GM19023 (cell line): ENCODE measurements around the gene ANKS1B.
"Not testable (repeated sequence)": the region's sequence is repeated elsewhere in the genome, so short reads cannot be mapped to it uniquely, and the experiment has no call there.

ENCODE experiments used
- ATAC-seq: cut with Tn5 transposase; IDR thresholded peaks from one replicate; pipeline ENCODE4 v1.9.1; 2021; ENCODE audit warnings: mild to moderate bottlenecking, moderate library complexity; ENCODE audit not compliant: unreplicated experiment

The ANKS1B gene

GRCh38 chr12:99709619-99710018 lies 275.1 kb downstream of the ANKS1B start:
- ATAC-seq, result no peak

DNA sequence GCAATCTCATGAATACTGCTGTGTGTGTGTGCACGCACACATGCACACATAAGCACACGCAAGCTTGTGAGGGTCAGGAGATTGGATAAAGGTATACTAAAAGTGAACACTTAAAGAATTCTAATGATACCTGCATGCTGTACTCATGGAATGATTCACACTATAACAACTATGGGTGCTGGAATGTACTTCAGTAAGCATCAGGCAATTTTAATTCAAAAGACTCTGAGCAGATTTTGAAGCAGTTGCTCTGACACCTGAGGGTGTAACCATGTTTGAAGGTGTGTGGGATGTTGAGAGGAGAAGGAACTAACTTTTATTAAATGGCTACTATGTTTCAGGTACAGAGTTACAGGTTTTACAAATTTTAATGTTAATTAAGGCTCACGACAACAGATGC lies 275.6 kb downstream of the ANKS1B start:
- ATAC-seq, result no peak

GRCh38 chr12:99707883-99708282 lies 276.9 kb downstream of the ANKS1B start:
- no peak for ATAC-seq

DNA sequence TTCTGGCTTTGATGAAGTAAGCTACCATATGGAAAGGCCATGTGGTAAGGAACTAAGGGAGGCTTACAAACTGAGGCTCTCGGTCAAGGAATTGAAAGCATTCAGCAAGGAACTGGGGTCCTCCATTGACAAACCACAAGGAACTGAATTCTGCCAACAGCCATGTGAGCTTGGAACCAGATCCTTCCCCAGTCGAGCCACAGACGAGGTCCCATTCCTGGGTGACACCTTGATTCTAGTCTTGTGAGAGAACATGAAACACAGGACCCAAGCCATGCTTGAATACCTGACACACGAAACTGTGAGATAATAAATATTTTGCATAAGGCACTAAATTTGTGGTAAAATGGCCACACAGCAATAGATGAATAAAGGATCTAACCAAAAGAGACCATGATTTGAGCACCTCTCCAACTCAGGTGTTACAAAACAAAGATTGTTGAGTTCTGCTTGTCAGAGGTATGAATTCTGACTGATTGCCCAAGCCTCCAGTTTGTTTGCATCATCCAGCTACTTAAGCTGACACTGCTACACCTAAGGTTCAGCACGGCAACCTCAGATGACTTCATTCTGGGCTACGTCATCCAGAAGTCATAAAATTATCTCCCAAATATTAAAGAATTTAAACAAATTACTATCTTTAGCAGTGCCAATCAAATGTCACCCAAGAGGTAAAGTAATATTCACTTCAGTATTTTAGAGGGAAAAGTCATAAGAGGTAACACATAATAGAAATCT lies 277.8 kb downstream of the ANKS1B start:
- ATAC-seq, result no peak

DNA sequence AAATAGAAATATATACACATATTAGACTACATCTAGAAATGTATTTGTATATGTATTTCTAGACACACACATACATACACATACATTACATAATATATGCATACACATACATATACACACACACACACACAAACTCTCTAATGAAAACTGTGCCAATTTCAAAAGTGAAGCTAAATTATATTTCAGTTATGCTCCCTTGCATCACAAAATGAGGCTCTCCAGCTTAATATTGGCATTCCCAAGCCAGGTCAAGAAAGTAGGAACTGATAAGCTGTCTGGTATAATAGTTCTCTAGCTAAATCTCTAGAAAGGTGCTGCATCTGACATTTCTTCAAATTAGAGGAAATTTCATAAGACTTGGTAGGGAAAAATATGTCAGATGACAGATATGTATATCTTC lies 280.3 kb downstream of the ANKS1B start:
- ATAC-seq, result no peak

DNA sequence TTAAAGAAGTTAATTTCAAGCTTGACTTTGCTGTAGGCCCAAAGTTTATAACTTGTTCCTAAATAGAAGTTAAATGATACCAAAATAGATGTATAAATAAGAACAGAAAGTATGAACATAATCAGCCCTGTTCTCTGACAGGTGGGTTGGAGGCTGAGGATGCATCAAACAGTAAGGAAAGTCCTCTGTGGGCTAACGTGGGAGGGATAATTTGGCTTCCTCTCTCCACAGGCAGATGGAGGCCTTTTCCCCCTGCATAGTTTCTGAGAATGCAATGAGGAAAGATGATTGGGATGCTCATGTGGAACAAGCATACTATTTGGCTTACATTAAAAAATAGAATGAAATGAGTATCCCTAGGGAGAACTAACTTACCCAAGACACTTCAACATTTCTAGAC lies 280.7 kb downstream of the ANKS1B start:
- ATAC-seq, result no peak

GRCh38 chr12:99700032-99700431 lies 284.7 kb downstream of the ANKS1B start:
- no peak for ATAC-seq

DNA sequence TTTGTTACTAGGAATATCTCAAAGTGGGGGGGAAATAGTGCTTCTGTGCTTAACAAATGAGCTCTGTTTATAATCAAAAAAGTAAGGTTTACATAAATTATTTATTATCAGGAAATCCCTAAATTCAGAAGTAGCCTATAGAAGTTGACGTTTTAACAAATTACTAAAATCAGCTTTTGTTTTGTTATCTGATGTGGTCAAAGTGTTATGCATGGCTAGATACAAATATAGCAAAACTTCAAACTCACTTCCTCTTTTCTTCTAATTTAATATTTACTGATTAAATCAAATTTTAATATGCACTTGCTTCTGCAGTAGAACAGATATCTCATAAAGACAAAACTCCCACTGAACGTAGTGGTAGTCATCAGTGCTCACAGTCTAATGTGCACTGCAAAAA lies 289.7 kb downstream of the ANKS1B start:
- ATAC-seq, result no peak

GRCh38 chr12:99686142-99686541 lies 298.6 kb downstream of the ANKS1B start:
- no peak for ATAC-seq

- ATAC-seq, result no peak
Observed at GRCh38 chr12:99680276-99680675, 304.5 kb downstream of the ANKS1B start.

DNA sequence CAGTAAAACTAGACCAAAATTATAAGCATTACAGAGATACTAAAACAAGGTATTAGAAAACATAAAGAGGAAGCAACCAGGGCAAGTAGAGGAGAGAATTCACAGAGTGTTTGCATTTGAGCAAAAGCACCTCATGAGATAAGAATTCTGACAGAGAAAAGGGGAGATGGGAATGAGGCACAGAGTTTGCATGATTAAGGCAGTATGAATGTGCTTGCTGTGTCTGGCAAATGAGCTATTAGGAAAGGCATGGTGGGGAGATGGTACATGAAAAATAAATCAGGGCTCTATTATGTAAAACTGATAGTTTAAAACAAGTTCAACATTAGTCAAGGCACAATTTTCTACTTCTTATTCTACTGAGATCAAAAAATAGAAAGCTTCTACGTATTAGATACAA lies 314.1 kb downstream of the ANKS1B start:
- ATAC-seq, result no peak

DNA sequence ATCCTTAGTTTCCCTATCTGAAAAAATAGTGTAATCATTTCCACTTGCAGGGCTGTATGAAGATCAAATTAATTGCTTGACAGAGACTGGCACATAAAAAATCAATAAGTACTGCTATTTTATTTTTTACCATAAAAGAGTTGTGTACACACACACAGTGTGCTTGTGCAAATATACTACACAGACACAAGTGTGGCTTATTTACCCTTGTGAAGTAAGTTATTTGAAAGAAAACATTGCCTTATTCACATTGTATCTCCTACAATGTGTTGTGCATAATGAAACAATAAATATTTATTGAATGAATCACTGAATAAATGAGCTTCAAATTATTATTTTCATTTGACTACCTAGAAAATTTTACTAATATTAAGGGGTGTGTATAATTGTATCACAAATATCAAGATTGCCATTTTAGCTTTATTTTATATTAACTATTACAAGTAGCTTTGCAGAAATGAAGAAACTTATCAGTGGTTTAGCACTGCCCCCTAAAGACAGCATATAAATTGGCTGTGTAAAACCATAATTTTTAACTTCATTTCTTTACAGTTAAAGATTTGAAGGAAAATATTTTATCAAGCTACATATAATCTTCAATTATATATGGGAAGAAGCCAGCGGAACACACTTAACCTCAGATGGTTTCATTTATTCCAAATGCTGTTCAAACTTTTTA lies 325.9 kb downstream of the ANKS1B start:
- ATAC-seq, result no peak

- ATAC-seq, result no peak
Observed at GRCh38 chr12:99649551-99649950, 335.2 kb downstream of the ANKS1B start.

- ATAC-seq, result no peak
Observed at GRCh38 chr12:99648183-99648582, 336.6 kb downstream of the ANKS1B start.

DNA sequence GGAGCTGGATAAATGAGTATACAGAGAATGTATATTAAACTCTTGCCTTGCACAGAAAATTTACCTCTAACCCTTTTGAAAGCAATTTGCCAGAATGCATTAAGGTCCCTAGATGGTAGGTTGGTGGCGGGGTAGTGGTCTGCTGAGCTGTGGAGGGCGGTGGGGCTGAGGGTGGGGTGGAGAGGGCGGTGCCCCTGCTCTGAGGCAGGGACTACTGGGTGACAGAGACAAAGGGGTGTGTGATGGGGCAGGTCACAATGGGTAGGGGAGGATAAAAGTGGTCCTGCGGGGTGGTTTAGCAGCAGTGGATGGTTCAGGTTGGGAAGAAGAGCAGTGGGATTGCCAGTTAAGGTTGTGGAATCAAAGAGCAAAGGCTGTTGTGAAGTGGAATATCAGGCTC lies 337.3 kb downstream of the ANKS1B start, which contains the start of gene GARIN6:
TSS of gene GARIN6 (plus strand) at position 301 of the 400 bp plus-strand sequence. CDS start 422 bp downstream, outside the sequence.
- ATAC-seq, result no peak

DNA sequence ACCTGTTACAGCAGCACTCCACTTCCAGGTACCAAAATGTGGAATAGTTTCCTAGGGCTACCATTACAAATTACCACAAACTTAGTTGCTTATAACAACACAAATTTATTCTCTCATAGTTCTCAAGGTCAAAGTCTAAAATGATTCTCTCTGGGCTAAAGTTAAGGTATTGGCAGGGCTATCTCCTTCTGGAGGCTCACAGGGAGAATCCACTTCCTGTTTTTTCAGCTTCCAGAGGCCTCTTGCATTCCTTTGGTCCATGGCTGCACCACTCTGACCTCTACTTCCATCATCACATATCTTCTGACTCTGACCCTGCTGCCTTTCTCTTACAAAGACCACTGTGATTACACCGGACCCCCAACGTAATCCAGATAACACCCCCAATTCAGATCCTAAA lies 340.1 kb downstream of the ANKS1B start:
- no peak for ATAC-seq

DNA sequence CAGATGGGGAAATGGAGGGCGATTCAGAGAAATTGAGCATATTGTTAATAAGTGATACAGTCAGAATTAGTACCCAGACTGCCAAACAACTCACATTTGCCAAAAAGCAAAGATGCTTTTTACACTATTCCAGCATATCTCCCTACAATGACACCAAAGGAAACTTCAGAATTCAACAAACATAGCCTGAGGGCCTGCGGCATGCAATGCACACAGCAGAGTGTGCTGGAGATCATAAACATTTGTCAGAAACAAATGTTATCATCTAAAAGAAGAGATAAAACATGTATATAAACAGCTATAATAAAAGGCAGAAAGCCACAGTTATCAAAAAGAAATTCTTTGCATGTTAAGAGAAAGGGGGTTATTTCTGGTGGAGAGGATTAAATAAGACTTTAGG lies 357.3 kb downstream of the ANKS1B start:
- ATAC-seq, result no peak

- ATAC-seq, result not testable (repeated sequence)
Observed at GRCh38 chr12:99624591-99624990, 360.1 kb downstream of the ANKS1B start.

GRCh38 chr12:99620159-99620479 lies 364.6 kb downstream of the ANKS1B start:
- no peak for ATAC-seq

- peak; percentile 90 for ATAC-seq
Observed at GRCh38 chr12:99619389-99620158, 365.2 kb downstream of the ANKS1B start.

- ATAC-seq, result no peak
Observed at GRCh38 chr12:99618657-99619056, 366.1 kb downstream of the ANKS1B start.

GRCh38 chr12:99611599-99611998 lies 373.1 kb downstream of the ANKS1B start:
- ATAC-seq, result no peak
